ENCODE results near the gene TOX3. TPM values are rescaled to one million over a fixed set of nuclear protein-coding genes. Genes with fewer than 3 reads are reported as not detected.

Gene TOX3
- total and polyA plus RNA-seq, 2 of the 13 experiments (the other 11 are each of a cell fraction or from before 2014, with no cell fraction given): 14.5 to 98.6 TPM

DNA sequence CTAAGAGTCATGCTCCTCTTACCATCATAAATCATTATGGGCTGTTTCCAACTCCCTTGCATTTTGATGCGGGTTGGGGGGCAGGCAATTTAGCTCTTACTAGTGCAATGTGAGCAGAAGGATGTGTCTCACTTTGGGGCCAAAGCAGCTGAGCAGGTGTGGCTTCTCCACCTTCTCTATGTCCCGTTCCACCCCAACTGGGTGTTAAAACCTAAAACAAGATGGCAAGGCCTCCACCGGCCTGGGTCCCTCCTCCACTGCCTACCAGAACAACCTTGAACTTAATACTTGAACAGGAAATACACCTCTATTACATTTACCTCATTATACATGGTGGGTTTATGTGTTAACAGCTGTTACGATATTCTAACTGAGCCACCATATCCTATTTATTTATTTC, 52.8 kb downstream of the TOX3 start:
- Histone ChIP-seq H3K9me3 (ENCODE audit: low read length) (no peaks in the 10 kb centered on the region), H3K79me2 (ENCODE audit: insufficient read depth, low read length) (peaks cover 83% of the 10 kb centered on the region), H3K27me3 (ENCODE audit: control insufficient read depth in 1 of 2, insufficient read depth in 2 of 2, low read length in 2 of 2) (no peaks in the 10 kb centered on the region), H2AFZ (ENCODE audit: low read length) (no peak overlapping the region), H3K4me1 (ENCODE audit: insufficient read depth, low read length) (peaks cover 96% of the 10 kb centered on the region), H3K4me2 (ENCODE audit: low read depth, low read length) (peak overlapping the region; percentile 75; the same call in 1 of the 2 replicates), H3K27ac (ENCODE audit: extremely low read length, insufficient read depth, low read length) (peak overlapping the region; percentile 94), H3K4me3 (replicated peaks in 1 of 3; ENCODE audit: insufficient read depth in 1 of 3, low read depth in 2 of 3, low read length in 3 of 3) (no peak overlapping the region; a peak in 1 of 6 replicates), H3K36me3 (replicated peaks in 1 of 2; ENCODE audit: control insufficient read depth in 1 of 2, insufficient read depth in 2 of 2, low read length in 2 of 2) (peaks cover 2 to 9% of the 10 kb centered on the region in 2 experiments; a peak in 4 of 5 replicates), H4K20me1 (ENCODE audit: insufficient read depth, low read length) (no peaks in the 10 kb centered on the region), H3K9ac (ENCODE audit: insufficient read depth, low read depth, low read length) (peak overlapping the region; percentile 68)
- intact Hi-C loops (cut with micrococcal nuclease; ENCODE audit: unreplicated experiment) (no loop called here), in situ Hi-C loops (cut with HindIII; ENCODE audit: extremely low pct_ligation_motif_present, low pct_unique_long_range_greater_than_20kb) (loop anchor here (5.0 kb wide), 2 partner anchors 37 to 53 kb away; partner anchors contain the start of gene TOX3)
- POLR2A ChIA-PET: interaction anchor here (1.1 to 7.2 kb wide), 4 partner anchors 18 to 117 kb away, joined by 3 to 65 read pairs (median 11); partner anchors contain the start of gene TOX3
- TF ChIP-seq POLR2A (IDR thresholded peaks at IDR 0.05; ENCODE audit: insufficient read depth in 1 of 2, low read depth in 2 of 2, low read length in 2 of 2): 0 out of 4 replicates have a peak, but pooled peaks of 1 of the 2 experiments have one; percentile 10
- TF ChIP-seq ZBTB38 (CRISPR knock-in tag; IDR thresholded peaks at IDR 0.05): peak; percentile 66; the same call in 1 of the 2 replicates
- TF ChIP-seq, protein P1, sequence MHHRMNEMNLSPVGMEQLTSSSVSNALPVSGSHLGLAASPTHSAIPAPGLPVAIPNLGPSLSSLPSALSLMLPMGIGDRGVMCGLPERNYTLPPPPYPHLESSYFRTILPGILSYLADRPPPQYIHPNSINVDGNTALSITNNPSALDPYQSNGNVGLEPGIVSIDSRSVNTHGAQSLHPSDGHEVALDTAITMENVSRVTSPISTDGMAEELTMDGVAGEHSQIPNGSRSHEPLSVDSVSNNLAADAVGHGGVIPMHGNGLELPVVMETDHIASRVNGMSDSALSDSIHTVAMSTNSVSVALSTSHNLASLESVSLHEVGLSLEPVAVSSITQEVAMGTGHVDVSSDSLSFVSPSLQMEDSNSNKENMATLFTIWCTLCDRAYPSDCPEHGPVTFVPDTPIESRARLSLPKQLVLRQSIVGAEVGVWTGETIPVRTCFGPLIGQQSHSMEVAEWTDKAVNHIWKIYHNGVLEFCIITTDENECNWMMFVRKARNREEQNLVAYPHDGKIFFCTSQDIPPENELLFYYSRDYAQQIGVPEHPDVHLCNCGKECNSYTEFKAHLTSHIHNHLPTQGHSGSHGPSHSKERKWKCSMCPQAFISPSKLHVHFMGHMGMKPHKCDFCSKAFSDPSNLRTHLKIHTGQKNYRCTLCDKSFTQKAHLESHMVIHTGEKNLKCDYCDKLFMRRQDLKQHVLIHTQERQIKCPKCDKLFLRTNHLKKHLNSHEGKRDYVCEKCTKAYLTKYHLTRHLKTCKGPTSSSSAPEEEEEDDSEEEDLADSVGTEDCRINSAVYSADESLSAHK (CRISPR knock-in tag; IDR thresholded peaks at IDR 0.05; ENCODE audit: borderline replicate concordance): no peak
- no peak for TF ChIP-seq ZNF777 (CRISPR knock-in tag; IDR thresholded peaks at IDR 0.05)
- 0 out of 2 replicates have a peak, but pooled peaks have one; percentile 22 for TF ChIP-seq ZMYM4 (CRISPR knock-in tag; IDR thresholded peaks at IDR 0.05)
- TF ChIP-seq TRAFD1 (CRISPR knock-in tag; IDR thresholded peaks at IDR 0.05; ENCODE audit: borderline replicate concordance): 0 out of 2 replicates have a peak, but pooled peaks have one; percentile 41
- 0 out of 2 replicates have a peak, but pooled peaks have one; percentile 23 for TF ChIP-seq SALL1 (CRISPR knock-in tag; IDR thresholded peaks at IDR 0.05)
- TF ChIP-seq RBM22 (optimal IDR thresholded peaks at IDR 0.05; ENCODE audit: low read length): peak; percentile 60
- TF ChIP-seq ELF3 (CRISPR knock-in tag; IDR thresholded peaks at IDR 0.05): no peak
- DNase-seq (ENCODE audit: low spot score) (no peak), FAIRE-seq (no peak), ATAC-seq (no peak)
- WGBS (ENCODE audit: low lambda C conversion rate): 91% methylated on average over 4 of the region's 4 CpGs
- BruUV-seq (replicated peaks): no TSS peak
- CTCF ChIA-PET (ENCODE audit: low intra/inter-chr PET ratio, low total read pairs): no interaction called here
